ENCODE measurements around the gene ZNF629.
A peak's percentile ranks its signal among the peaks of the same experiment; 100 is the strongest.

The ZNF629 gene

DNA sequence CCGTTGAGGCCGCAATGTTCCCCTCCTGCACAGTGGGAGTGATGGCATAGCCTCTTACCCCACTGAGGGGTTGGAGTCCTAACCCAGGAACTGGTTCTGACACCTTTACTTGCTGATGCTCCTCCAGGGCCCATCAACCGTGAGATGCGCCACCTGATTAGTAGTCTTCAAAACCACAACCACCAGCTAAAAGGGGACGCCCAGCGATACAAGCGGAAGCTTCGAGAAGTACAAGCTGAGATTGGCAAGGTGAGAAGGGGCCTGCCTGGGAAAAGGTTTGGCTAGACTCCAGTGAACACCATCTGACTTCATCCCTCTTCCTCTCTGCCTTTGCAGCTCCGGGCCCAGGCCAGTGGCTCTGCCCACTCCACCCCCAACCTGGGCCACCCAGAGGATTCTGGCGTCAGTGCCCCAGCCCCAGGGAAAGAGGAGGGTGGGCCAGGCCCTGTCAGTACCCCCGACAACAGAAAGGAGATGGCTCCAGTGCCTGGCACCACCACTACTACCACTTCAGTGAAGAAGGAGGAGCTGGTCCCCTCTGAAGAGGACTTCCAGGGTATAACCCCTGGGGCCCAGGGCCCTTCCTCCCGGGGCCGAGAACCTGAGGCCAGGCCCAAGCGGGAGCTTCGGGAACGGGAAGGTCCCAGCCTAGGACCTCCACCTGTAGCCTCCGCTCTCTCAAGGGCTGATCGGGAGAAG, 19.1 kb downstream of the ZNF629 start:
- no peak for DNase-seq (ENCODE audit: low spot score)

DNA sequence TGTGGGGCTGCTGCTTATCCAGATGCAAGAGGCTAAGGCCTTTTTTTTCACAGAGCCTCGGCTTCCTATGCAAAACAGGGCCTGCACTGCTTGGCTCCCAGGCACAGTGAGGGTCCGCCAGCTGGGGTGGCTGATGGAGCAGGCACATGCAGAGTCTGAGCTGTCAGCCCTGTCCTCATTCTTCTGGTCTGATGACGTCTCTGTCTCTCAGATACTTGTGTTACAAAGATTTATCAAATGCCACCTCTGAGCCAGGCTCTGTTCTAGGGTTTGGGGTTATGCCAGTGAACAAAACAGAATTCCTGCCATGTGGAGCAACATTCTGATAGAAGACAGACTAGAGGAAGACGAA, 20.1 kb downstream of the ZNF629 start:
- DNase-seq (ENCODE audit: low spot score), result no peak

DNA sequence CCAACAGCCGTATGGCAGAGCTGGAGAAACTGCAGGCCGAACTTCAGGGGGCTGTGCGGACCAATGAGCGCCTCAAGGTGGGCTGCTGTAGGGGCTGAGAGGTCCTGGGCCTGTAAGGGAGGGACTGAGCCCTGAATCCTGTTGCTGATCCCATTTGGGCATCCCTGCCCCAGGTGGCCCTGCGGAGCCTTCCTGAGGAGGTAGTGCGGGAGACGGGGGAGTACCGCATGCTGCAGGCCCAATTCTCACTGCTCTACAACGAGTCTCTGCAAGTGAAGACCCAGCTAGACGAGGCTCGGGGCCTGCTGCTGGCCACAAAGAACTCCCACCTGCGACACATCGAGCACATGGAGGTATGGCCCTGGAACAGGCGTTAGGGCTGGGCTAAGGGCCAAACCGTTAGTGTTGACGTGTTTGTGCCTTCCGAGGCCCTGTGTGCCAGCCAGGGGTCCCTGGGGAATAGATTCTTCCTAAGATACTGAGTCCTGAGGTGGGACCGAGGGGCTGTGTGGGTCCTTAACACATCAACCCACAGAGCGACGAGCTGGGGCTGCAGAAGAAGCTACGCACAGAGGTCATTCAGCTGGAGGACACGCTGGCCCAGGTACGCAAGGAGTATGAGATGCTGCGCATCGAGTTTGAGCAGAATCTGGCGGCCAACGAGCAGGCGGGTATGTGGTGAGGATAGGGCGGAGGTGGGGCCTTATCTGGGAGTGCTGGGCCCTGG, 20.6 kb downstream of the ZNF629 start:
- DNase-seq (ENCODE audit: low spot score), result no peak

DNA sequence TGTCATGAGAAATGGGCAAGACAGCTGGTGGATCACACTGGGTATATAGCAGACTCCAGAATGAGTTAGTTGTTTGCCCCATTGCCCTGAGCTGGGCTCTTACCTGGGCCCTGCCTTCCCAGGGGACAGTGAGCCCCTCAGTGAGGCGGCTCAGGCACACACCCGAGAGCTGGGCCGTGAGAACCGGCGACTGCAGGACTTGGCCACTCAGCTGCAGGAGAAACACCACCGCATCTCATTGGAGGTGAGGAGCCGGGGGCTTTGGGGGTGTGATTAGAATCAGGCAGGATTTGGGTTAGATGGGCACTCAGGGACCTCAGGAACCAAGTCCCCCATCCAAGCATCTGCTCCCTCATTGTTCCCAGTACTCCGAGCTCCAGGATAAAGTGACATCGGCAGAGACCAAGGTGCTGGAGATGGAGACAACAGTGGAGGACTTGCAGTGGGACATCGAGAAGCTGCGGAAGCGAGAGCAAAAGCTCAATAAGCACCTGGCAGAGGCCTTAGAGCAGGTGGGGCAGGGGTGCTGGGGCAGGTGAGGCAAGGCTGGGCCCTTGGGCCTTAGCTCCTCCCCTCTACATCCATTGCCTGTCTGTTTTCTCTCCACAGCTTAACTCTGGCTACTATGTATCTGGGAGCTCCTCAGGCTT, 22.1 kb downstream of the ZNF629 start:
- no peak for DNase-seq (ENCODE audit: low spot score)

DNA sequence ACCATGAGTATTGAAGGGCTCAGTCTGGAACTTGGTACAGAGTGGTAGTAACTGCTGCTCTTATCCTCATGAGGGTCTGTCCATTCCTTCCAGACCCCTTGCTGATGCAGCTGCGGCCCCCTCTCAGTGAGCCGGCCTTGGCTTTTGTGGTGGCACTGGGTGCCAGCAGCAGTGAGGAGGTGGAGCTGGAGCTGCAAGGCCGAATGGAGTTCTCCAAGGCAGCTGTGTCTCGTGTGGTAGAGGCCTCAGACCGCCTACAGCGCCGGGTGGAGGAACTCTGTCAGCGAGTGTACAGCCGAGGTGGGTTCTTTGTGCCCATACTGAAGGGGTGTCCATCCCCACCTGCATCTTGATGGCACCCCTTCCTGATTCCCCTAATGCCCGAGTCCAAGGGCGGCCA, 22.9 kb downstream of the ZNF629 start:
- DNase-seq (ENCODE audit: low spot score), result no peak

DNA sequence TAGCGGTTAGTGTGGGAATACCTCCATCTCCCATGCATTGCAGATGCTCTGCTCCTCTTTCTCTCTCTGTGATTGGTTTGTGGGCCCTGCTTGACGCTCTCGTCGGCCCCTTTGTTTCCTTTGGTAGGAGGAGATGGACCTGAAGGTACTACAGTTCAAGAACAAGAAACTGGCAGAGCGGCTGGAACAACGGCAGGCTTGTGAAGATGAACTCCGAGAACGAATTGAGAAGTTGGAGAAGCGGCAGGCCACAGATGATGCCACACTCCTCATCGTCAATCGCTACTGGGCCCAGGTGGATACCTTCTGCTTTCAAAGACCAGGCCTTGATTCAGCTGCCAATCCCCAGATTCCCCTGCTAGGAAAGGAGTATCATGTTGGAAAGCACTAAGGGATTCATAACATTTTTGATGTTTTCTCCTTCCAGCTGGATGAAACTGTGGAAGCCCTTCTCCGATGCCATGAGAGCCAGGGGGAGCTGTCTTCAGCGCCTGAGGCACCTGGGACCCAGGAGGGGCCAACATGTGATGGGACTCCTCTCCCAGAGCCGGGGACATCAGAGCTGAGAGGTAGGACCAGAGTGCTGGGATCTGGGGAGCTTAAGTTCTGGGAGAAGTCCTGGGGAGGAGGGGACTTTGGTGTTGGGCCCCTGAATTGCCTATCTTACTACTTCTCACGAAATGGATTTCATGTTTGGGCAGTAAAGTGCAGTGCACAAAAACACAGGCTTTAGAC, 23.8 kb downstream of the ZNF629 start:
- no peak for DNase-seq (ENCODE audit: low spot score)

DNA sequence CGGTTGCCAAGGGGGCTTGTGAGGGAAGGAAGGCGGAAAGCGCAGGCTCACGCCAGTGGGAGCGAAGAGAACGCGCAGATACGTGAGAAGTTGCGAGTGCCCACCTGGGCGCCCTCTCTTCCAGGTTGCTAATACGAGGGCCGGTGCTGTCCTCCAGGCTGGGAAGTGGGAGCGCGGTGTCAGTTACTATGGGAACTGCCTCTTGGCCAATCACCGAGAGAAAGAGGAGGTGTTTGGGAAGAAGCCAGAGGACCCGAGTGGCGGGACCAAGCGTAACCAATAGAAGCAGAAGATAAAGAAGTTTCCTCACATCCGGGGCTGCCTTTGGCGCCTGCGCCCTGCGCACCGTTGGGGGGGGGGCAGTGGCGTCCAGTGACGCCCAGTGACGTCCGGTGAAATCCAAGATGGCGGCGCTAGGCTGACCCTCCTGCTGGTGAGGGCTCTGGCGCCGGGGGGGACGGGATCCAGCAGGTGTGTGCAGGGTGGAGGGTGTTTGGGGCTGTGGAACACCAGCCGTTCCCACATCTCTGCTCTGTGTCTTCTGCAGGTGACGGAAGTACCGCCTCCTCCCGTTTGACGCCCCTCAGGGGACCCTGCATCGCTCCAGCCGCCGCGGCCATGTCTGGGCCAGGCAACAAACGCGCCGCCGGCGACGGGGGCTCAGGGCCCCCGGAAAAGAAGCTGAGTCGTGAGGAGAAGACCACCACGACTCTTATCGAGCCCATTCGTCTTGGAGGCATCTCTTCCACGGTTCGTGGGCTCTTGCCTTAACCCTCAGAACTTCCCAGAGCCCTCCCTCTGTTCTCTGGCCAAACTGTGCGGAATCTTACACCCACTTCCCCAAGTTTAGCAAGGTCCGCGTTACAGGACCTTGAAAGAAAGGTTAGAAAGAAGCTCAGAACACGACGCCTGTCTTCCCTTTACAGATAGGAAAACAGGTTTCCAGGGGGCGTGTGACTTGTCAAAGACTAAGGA, 24.8 kb downstream of the ZNF629 start, which contains the start of the genes CFAP119 and RNF40:
Gene CFAP119, minus strand, starts transcription at position 135 of the 975 bp plus-strand sequence. CDS start 314 bp downstream, outside the sequence.
Gene RNF40, plus strand, starts transcription at position 395 of the 975 bp plus-strand sequence. Its CDS starts 224 bp downstream, at position 619.
- DNase-seq (ENCODE audit: low spot score), result peak; percentile 100

DNA sequence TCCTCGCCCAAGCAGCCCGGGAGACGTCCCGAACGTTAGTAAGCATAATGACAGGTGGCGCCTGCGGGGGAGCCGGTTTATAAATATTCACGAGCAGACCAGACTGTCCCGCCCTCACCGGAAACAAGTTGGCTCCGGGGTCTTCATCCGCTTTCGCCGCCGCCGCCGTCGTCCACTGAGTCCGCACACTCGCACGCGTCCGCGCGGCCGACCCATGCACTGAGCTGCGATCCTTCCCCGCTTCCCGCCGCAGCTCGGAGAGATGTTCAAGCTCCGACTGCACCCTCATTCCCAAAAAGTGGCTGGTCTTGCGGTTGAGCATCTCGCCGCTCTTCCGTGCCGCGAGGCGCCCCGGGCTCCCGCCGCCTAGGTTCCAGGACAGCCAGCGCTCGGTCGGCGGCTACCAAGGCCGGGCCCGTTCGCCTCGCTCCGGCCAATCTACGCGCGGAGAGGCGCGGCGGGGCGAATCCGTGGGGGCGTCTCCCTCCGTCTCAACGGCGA, 25.5 kb downstream of the ZNF629 start:
- DNase-seq (ENCODE audit: low spot score), result no peak

DNA sequence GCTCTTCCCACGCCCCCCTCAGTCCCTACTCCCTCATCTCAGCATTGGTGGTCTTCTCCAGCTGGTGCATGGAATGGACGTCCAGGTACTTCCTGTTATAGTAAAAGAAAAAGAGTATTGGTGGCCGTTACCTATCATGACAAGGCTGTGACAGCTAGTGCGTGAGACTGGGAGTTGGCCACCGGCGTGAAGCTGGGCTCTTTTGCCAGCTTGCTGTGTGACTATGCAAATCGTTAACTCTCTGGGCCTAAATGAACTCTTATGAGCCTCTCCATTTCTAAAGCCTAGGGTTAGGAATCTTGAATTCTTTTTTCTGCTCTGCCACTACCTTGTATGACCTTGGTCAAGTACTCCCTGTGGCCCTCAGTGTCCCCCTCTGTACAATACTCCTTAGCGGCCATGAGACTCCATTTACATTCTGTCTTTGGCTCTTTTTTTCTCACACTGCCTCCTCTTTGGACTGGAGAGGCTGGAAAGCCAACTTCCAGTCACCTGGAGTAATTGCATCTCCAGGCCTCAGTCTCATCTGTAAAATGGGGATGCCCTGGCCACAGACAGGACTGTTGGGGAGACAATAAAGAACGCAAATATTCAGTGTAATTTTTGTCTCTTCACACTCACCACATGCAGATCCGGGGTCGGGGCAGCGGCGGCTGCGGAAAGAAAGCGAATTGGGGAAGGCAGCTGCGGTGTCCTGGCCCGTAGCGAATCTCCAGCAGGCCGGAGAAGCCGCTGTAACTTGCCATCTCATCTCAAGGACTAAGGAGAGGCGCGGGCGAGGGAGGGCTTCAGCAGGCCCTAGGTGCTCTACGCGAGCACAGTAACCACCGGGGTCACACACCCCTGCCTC, 26.2 kb downstream of the ZNF629 start:
- DNase-seq (ENCODE audit: low spot score), result peak; percentile 37

DNA sequence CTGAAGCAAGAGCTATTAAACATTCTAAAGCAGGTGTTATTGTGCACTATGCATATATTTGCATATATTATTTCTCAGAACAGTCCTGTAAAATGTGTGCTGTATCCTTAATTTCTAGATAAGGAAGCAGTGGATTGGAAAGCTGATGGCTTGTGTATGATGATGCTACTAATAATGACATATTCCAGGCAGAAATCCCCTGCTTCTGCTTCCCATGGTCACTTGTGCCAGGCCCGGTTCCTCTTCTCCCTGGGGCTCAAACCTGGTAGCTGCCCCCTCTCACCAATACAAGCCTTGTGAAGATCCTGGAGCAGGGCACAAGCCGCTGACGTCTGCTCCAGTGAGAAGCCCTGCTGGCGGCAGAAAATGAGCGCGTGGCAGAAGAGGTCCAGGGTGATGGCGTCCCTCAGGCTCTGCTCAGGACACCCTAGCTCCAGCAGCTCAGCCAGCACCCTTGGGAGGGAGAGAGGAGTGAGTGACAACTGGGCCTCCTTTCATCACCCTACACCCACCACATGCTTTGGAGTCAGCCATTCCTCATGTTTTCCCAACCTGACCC, 26.9 kb downstream of the ZNF629 start:
- no peak for DNase-seq (ENCODE audit: low spot score)

DNA sequence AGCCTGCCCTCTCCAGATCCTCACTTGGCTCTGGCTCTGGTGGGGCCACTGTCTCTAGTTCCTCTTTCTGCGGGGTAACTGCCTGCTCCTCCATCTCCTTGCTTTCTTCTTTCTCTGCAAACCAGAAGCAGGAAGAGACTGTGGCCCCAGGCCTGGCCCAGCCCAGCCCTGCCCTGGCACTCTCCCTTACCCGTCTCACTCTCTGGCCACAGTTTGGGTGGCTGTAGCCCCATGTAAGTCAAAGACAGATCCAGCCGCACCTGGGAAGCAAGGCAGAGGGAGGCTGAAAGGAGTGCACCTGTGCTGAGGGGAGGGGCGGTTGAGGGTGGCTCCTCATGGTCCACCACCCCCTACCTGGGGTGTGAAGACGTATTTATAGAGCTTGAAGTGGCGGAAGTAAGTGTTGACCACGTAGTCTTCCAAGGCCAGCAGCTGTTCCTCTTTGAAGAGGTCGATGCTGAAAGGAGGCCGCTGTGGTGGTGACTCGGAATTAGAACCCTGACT, 28.0 kb downstream of the ZNF629 start:
- no peak for DNase-seq (ENCODE audit: low spot score)

DNA sequence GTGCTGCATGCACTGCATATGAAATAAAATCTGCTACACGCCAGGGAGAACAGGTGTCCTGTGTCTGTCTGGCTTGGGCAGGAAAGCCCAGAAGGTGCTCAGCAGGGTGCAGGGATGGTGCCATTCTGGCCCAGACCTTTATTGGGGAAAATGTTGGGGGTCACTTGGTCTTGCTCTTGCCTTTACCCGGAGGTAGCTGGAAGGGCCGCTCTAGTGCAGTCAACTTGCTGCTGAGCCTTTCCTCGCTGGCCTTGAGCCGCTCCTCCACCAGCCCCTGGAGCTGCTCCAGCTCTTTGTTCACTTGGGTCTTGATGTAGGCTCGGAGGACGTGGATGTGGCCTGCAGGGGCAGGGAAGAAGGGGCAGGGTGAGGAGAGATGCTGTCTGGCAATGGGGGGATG, 29.7 kb downstream of the ZNF629 start:
- DNase-seq (ENCODE audit: low spot score), result no peak

DNA sequence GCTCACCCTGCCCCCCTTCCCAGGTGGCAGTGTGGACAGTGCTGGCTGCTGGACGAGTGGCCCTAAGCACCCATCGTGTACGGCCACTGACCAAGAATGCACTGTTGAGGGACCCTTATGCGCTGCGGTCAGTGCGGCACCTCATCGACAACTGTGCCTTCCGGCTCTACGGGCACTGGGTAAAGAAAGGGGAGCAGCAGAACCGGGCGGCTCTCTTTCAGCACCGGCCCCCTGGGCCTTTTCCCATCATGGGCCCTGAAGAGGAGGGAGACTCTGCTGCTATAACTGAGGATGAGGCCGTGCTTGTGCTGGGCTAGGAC, 30.3 kb downstream of the ZNF629 start:
- no peak for DNase-seq (ENCODE audit: low spot score)

DNA sequence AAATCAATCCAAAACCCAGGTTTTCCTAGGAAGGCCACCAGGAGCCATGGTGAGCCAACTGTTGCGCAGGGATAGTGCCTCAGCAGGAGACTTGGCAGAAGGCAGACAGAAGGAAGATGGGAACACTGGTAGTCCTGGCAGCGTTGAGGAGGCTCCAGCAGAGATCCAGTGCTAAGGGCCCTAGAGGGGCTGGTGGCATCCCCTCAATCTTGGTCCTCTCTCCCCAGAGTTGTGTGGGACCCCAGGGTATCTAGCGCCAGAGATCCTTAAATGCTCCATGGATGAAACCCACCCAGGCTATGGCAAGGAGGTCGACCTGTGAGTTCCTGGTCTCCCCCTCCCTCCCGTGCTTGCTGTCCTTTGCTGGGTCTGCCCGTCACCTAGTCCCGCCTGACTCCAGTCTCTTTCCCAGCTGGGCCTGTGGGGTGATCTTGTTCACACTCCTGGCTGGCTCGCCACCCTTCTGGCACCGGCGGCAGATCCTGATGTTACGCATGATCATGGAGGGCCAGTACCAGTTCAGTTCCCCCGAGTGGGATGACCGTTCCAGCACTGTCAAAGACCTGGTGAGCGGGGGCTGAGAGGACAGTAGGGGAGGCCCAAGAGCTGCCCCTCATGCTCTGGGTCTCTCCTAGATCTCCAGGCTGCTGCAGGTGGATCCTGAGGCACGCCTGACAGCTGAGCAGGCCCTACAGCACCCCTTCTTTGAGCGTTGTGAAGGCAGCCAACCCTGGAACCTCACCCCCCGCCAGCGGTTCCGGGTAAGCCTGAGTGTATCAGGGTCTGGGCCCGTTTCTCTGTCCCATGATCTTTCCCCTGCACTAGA, 30.8 kb downstream of the ZNF629 start:
- no peak for DNase-seq (ENCODE audit: low spot score)

DNA sequence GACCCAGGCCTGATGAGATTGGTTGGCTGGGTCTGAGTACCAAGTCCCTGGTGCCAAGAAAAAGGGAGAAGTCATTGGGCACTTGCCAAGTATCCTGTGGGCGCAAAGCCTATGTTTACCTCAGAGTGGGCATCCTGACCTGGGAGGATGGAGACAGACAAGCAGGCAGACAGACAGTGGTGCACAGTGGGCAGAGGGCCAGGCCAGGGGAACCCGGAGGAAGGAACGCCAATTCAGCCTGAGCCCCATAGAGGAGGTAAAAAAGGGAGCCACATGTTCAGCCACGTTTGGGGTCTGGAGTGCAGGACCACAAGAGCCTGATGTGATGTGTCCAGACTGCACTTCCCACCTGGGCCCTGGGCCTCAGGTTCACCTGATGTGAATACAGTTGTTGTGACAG, 33.4 kb downstream of the ZNF629 start:
- no peak for DNase-seq (ENCODE audit: low spot score)

DNA sequence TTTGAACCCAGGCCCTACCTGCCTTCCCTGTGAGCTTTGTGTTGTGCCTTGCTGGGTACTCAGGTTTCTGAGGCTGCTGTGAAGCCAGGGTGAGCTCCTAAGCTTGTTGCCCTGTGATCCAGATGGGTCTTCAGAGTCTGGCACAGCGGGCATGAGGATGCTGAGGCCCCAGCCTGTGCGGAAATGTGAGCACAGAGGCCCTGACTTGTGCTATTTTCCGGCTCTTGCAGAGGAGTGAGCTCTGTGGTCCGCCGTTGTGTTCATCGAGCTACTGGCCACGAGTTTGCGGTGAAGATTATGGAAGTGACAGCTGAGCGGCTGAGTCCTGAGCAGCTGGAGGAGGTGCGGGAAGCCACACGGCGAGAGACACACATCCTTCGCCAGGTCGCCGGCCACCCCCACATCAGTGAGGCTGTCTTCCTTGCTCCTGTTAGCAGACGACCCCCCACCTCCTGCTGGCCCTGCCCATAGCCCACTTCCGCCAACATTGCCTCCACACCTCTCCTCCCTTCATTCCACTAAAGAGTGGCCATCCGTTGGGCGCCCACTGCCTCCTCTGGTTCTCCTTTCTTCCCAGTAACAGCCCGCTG, 36.0 kb downstream of the ZNF629 start:
- DNase-seq (ENCODE audit: low spot score), result no peak

DNA sequence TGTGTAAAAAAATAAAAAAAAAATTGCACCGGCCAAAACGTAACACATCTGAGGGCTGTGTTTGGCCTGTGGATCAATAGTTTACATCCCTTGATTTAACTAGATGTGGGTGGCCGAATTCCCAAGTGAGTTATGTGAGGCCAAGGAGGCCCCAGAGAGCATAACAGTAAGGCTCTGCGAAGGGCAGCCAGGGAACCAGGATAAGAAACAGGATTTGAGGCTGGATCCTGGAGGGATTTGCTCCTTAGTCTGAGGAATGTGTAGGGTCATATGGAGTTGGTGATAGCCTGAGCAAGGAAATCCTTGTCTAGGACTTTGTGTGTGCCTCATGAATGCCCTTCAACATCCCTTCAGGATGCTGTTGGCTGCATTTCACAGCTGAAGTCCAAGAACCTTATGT, 36.8 kb downstream of the ZNF629 start:
- no peak for DNase-seq (ENCODE audit: low spot score)
